ENCODE data around the gene CRK. TPM values are rescaled to one million over a fixed set of nuclear protein-coding genes. Genes with fewer than 3 reads are reported as not detected.
A peak's percentile ranks its signal among the peaks of the same experiment; 100 is the strongest.

The CRK gene
- total RNA-seq, 1 donor from 2014 or later: 83.5 TPM

- Mint-ChIP-seq H3K36me3 (ENCODE audit: low read depth, unreplicated experiment) (peaks cover 2% of the 10 kb centered on the region), H3K4me1 (ENCODE audit: low read depth, unreplicated experiment) (peaks cover 12% of the 10 kb centered on the region), H3K4me3 (ENCODE audit: unreplicated experiment) (peak within 1 kb of the TSS; percentile 98), H3K27me3 (ENCODE audit: low read depth, unreplicated experiment) (no peaks in the 10 kb centered on the region), H3K9me3 (ENCODE audit: unreplicated experiment) (peaks cover 2% of the 10 kb centered on the region), H3K27ac (ENCODE audit: unreplicated experiment) (peak within 1 kb of the TSS; percentile 98)
- Histone ChIP-seq H3K27me3 (ENCODE audit: insufficient read depth, low read length) (no peaks in the 10 kb centered on the region), H3K27ac (ENCODE audit: low read depth, low read length) (peak within 1 kb of the TSS; percentile 100), H3K79me2 (ENCODE audit: insufficient read depth, low read length) (peaks cover 51% of the 10 kb centered on the region), H4K20me1 (ENCODE audit: insufficient read depth, low read length) (peaks cover 46% of the 10 kb centered on the region), H3K36me3 (ENCODE audit: insufficient read depth, low read length) (no peaks in the 10 kb centered on the region), H3K9ac (ENCODE audit: low read length) (peak within 1 kb of the TSS; percentile 100), H2AFZ (ENCODE audit: low read depth, low read length) (peak within 1 kb of the TSS; percentile 97), H3K4me1 (ENCODE audit: insufficient read depth, low read length) (peaks cover 14% of the 10 kb centered on the region), H3K4me2 (ENCODE audit: low read length) (peak within 1 kb of the TSS; percentile 94), H3K9me3 (ENCODE audit: insufficient read depth, low read depth, low read length) (no peaks in the 10 kb centered on the region), H3K4me3 (ENCODE audit: insufficient read depth, low read depth, low read length) (peak within 1 kb of the TSS; percentile 100)
- DNase-seq (ENCODE audit: low read depth) (peak; percentile 82), FAIRE-seq (no peak)
- TF ChIP-seq CTCF (IDR thresholded peaks at IDR 0.05; ENCODE audit: insufficient read depth, low read depth, low read length): no peak
- TF ChIP-seq EZH2 (IDR thresholded peaks at IDR 0.05; ENCODE audit: insufficient read depth, low read length): no peak
Observed at GRCh38 chr17:1399679-1400512, 56.1 kb downstream of the CRK start, which contains the start of gene YWHAE. Gene YWHAE, minus strand, starts transcription at chr17:1400222. Its CDS starts 112 bp downstream, at chr17:1400110.

GRCh38 chr17:1398931-1399678, 56.9 kb downstream of the CRK start:
- TF ChIP-seq CTCF (IDR thresholded peaks at IDR 0.05; ENCODE audit: insufficient read depth, low read depth, low read length): no peak
- TF ChIP-seq EZH2 (IDR thresholded peaks at IDR 0.05; ENCODE audit: insufficient read depth, low read length): no peak
- Histone ChIP-seq H4K20me1 (ENCODE audit: insufficient read depth, low read length) (peaks cover 54% of the 10 kb centered on the region), H3K4me1 (ENCODE audit: insufficient read depth, low read length) (peaks cover 15% of the 10 kb centered on the region), H3K79me2 (ENCODE audit: insufficient read depth, low read length) (peaks cover 59% of the 10 kb centered on the region), H3K9ac (ENCODE audit: low read length) (peak overlapping the region; percentile 100), H3K4me2 (ENCODE audit: low read length) (peak overlapping the region; percentile 94), H2AFZ (ENCODE audit: low read depth, low read length) (no peak overlapping the region), H3K36me3 (ENCODE audit: insufficient read depth, low read length) (no peaks in the 10 kb centered on the region), H3K27ac (ENCODE audit: low read depth, low read length) (peak overlapping the region; percentile 100), H3K9me3 (ENCODE audit: insufficient read depth, low read depth, low read length) (no peaks in the 10 kb centered on the region), H3K27me3 (ENCODE audit: insufficient read depth, low read length) (no peaks in the 10 kb centered on the region), H3K4me3 (ENCODE audit: insufficient read depth, low read depth, low read length) (peak overlapping the region; percentile 100)
- no peaks in the 10 kb centered on the region for H3K27me3 Mint-ChIP-seq (ENCODE audit: low read depth, unreplicated experiment)
- no peak for DNase-seq (ENCODE audit: low read depth)
- no peaks in the 10 kb centered on the region for H3K9me3 Mint-ChIP-seq (ENCODE audit: unreplicated experiment)
- H3K27ac Mint-ChIP-seq (ENCODE audit: unreplicated experiment): peak overlapping the region; percentile 98
- H3K4me1 Mint-ChIP-seq (ENCODE audit: low read depth, unreplicated experiment): peaks cover 16% of the 10 kb centered on the region
- no peak for FAIRE-seq
- H3K36me3 Mint-ChIP-seq (ENCODE audit: low read depth, unreplicated experiment): peaks cover 2% of the 10 kb centered on the region
- H3K4me3 Mint-ChIP-seq (ENCODE audit: unreplicated experiment): peak overlapping the region; percentile 98

All from astrocyte (in vitro differentiated cells and primary cell).